Endodermal cell (in vitro differentiated cells): Measurements from ENCODE around the gene FOXG1. TPM values are rescaled to one million over a fixed set of nuclear protein-coding genes. Genes with fewer than 3 reads are reported as not detected.

Experiments
- DNase-seq: peaks from one replicate; pipeline ENCODE4 v3.0.0-alpha.2; 2017
- H3K27ac ChIP-seq: 2 replicates; pipeline ENCODE4 v1.5.1; 2013; ENCODE audit warnings: mild to moderate bottlenecking, low read depth, low read length, moderate library complexity
- H3K27me3 ChIP-seq: 2 replicates; pipeline ENCODE4 v1.6.1; 2013; ENCODE audit warnings: mild to moderate bottlenecking, low read length, moderate library complexity; ENCODE audit not compliant: insufficient read depth, control insufficient read depth, poor library complexity, severe bottlenecking
- H3K36me3 ChIP-seq: 2 replicates; pipeline ENCODE4 v1.7.0; 2013; ENCODE audit warnings: mild to moderate bottlenecking, low read length, moderate library complexity; ENCODE audit not compliant: control insufficient read depth, insufficient read depth
- H3K4me1 ChIP-seq: one replicate; pipeline ENCODE4 v1.7.0; 2013; ENCODE audit warnings: low read length; ENCODE audit not compliant: control insufficient read depth, insufficient read depth
- H3K4me3 ChIP-seq: 2 replicates; pipeline ENCODE4 v1.5.1; 2013; ENCODE audit warnings: mild to moderate bottlenecking, low read length, moderate library complexity
- H3K9ac ChIP-seq: 2 replicates; pipeline ENCODE4 v1.6.1; 2013; ENCODE audit warnings: mild to moderate bottlenecking, low read length, moderate library complexity; ENCODE audit not compliant: poor library complexity, severe bottlenecking; ENCODE audit errors: extremely low read depth
- H3K9me3 ChIP-seq: 2 replicates; pipeline ENCODE4 v1.6.1; 2013; ENCODE audit warnings: mild to moderate bottlenecking, low read length, moderate library complexity; ENCODE audit not compliant: control insufficient read depth
- H3K27ac Mint-ChIP-seq: 2 replicates; pipeline ENCODE4 v1.8.0; 2020; ENCODE audit warnings: mixed read lengths
- H3K27me3 Mint-ChIP-seq: 2 replicates; pipeline ENCODE4 v1.8.0; 2021; ENCODE audit warnings: mild to moderate bottlenecking, mixed read lengths; ENCODE audit not compliant: insufficient read depth
- H3K36me3 Mint-ChIP-seq: 2 replicates; pipeline ENCODE4 v1.8.0; 2020; ENCODE audit warnings: low read depth, mixed read lengths
- H3K4me1 Mint-ChIP-seq: 2 replicates; pipeline ENCODE4 v1.8.0; 2020; ENCODE audit warnings: mixed read lengths
- H3K4me3 Mint-ChIP-seq: 2 replicates; pipeline ENCODE4 v1.8.0; 2020; ENCODE audit warnings: mild to moderate bottlenecking, moderate library complexity, mixed read lengths
- H3K9me3 Mint-ChIP-seq: 2 replicates; pipeline ENCODE4 v1.8.0; 2020; ENCODE audit warnings: mild to moderate bottlenecking, mixed read lengths
- WGBS, 2 experiments: methylation state at CpG; one replicate each; pipeline versions ENCODE4 v1.1.5 to v1.1.7; 2013; ENCODE audit warnings: missing lambda C conversion rate in 2 of 2, mixed read lengths in 1 of 2; ENCODE audit not compliant: insufficient coverage in 1 of 2, insufficient read length in 1 of 2; 5-methylcytosine and 5-hydroxymethylcytosine counted together
- total RNA-seq, 2 donors: library from RNA; stranded (reverse); fragmentation: NEBNext Ultra II Directional in 1 of 2; extraction: Animal tissue kit (Norgen Biotek cat#: 25700) in 1 of 2; gene quantifications; 2 replicates in 1 of 2; 3 replicates in 1 of 2; pipeline ENCODE4 v1.2.1, GENCODE V29; 2021
- TF ChIP-seq, protein P1 (sequence below): fragments of 200-600 bp; sonication (generic); conservative IDR thresholded peaks from 2 replicates; pipeline ENCODE4 v1.5.0; 2021; ENCODE audit warnings: antibody characterized with exemption, mild to moderate bottlenecking

The FOXG1 gene
- total RNA-seq, 2 donors from 2014 or later = 0.04 to 0.07 TPM

DNA sequence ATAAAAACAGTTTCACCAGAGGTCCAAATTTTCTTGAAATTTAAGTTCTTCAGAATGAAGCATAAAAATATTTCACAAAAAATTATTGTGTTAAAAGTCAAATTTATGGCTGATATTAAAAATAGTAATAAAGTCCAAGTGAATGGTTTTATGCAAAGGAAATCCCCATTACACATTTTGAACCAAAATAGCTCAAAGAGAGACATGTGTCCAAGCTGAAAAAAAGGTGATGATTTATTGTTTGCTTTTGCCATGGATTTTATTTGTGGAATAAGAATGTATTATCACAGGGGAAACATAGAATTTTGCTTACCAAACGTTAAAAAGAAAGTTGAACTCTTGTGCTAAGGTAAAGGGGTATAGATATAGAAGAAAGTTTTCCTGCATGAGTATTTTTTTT, 4.6 kb downstream of the FOXG1 start:
- Mint-ChIP-seq H3K27me3 (peaks cover 94% of the 10 kb centered on the region), H3K9me3 (no peaks in the 10 kb centered on the region), H3K4me3 (no peak overlapping the region), H3K36me3 (no peaks in the 10 kb centered on the region), H3K27ac (no peak overlapping the region), H3K4me1 (peaks cover 12% of the 10 kb centered on the region)
- Histone ChIP-seq H3K27me3 (peaks cover 88% of the 10 kb centered on the region), H3K27ac (no peak overlapping the region), H3K36me3 (no peaks in the 10 kb centered on the region), H3K9me3 (no peaks in the 10 kb centered on the region), H3K9ac (no peak overlapping the region), H3K4me1 (no peaks in the 10 kb centered on the region), H3K4me3 (no peak overlapping the region)
- TF ChIP-seq, protein P1, sequence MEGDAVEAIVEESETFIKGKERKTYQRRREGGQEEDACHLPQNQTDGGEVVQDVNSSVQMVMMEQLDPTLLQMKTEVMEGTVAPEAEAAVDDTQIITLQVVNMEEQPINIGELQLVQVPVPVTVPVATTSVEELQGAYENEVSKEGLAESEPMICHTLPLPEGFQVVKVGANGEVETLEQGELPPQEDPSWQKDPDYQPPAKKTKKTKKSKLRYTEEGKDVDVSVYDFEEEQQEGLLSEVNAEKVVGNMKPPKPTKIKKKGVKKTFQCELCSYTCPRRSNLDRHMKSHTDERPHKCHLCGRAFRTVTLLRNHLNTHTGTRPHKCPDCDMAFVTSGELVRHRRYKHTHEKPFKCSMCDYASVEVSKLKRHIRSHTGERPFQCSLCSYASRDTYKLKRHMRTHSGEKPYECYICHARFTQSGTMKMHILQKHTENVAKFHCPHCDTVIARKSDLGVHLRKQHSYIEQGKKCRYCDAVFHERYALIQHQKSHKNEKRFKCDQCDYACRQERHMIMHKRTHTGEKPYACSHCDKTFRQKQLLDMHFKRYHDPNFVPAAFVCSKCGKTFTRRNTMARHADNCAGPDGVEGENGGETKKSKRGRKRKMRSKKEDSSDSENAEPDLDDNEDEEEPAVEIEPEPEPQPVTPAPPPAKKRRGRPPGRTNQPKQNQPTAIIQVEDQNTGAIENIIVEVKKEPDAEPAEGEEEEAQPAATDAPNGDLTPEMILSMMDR = no peak
- DNase-seq = no peak
- 5% methylated on average over 1 of the region's 1 CpG; no CpG with 5 or more reads in 1 of the 2 experiments for WGBS, 2 experiments

DNA sequence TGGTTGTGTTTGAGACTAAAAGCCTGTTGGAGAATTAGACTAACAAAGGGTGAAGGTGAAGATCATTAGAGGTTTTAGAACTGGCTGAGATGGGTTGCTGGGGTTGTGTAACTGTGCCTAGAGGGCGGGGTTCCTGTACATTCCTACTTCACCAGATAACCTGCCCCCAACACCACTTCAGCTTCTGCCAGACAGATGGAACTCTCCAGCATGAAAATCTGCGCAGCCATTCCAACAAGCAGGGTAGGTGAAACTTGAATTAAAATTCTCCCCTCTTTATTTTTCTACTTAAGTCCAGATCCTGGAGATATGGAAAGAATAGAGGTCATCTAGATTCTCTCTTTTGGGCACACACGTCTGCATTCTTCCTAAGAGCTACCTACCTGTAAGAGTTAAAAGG, 6.0 kb downstream of the FOXG1 start:
- H3K27ac ChIP-seq = no peak overlapping the region
- DNase-seq = no peak
- Mint-ChIP-seq H3K27ac (no peak overlapping the region), H3K27me3 (peaks cover 100% of the 10 kb centered on the region), H3K4me1 (peaks cover 13% of the 10 kb centered on the region), H3K4me3 (no peak overlapping the region), H3K36me3 (no peaks in the 10 kb centered on the region), H3K9me3 (no peaks in the 10 kb centered on the region)
- 20% methylated on average over 3 of the region's 3 CpGs; no CpG with 5 or more reads in 1 of the 2 experiments for WGBS, 2 experiments
- H3K36me3 ChIP-seq = no peaks in the 10 kb centered on the region
- no peaks in the 10 kb centered on the region for H3K9me3 ChIP-seq
- no peaks in the 10 kb centered on the region for H3K4me1 ChIP-seq
- TF ChIP-seq, protein P1 = no peak
- peaks cover 100% of the 10 kb centered on the region for H3K27me3 ChIP-seq
- no peak overlapping the region for H3K9ac ChIP-seq
- H3K4me3 ChIP-seq = no peak overlapping the region

DNA sequence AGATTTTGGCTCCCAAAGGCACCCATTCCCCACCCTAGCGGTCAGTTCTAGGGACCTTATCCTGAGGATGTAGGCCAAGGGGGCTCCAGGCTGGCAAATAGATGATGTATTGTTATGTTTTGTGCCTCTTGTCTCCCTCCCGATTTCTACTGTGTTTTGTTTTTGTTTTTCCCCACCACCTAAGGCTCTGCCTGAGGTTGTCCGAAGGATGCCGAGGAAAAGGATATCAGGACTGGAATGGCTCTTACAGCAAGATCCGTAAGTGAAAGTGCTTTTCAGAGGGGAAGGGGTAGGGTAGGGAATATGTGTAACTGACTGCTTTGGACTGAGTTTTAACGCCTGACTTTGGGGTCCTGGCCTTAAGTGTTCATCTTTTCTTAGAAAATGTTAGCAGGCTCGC, 6.6 kb downstream of the FOXG1 start:
- no peaks in the 10 kb centered on the region for H3K4me1 ChIP-seq
- TF ChIP-seq, protein P1 = peak; percentile 53
- H3K4me3 Mint-ChIP-seq = no peak overlapping the region
- H3K27ac ChIP-seq = no peak overlapping the region
- peaks cover 100% of the 10 kb centered on the region for H3K27me3 ChIP-seq
- peak; percentile 53 for DNase-seq
- WGBS, 2 experiments = 0 to 14% methylated on average over 4 to 7 of the region's 7 CpGs
- H3K4me1 Mint-ChIP-seq = peaks cover 18% of the 10 kb centered on the region
- peaks cover 100% of the 10 kb centered on the region for H3K27me3 Mint-ChIP-seq
- H3K27ac Mint-ChIP-seq = no peak overlapping the region
- no peak overlapping the region for H3K9ac ChIP-seq
- no peak overlapping the region for H3K4me3 ChIP-seq
- no peaks in the 10 kb centered on the region for H3K9me3 Mint-ChIP-seq
- H3K9me3 ChIP-seq = no peaks in the 10 kb centered on the region
- H3K36me3 Mint-ChIP-seq = no peaks in the 10 kb centered on the region
- no peaks in the 10 kb centered on the region for H3K36me3 ChIP-seq
